Adipocyte (in vitro differentiated cells): Measurements from ENCODE around the gene FOXN1.

Experiments
- DNase-seq: peaks from one replicate; pipeline ENCODE4 v3.0.0-alpha.2; 2015; ENCODE audit warnings: low read depth
- H3K27me3 ChIP-seq: replicated peaks from 2 replicates; pipeline ENCODE4 v1.7.0; 2013; ENCODE audit warnings: mild to moderate bottlenecking, low read length, moderate library complexity; ENCODE audit not compliant: control insufficient read depth, insufficient read depth
- H3K36me3 ChIP-seq: 2 replicates; pipeline ENCODE4 v1.7.0; 2013; ENCODE audit warnings: low read length, mild to moderate bottlenecking, moderate library complexity; ENCODE audit not compliant: control insufficient read depth, insufficient read depth, severe bottlenecking
- H3K4me1 ChIP-seq: 2 replicates; pipeline ENCODE4 v1.7.0; 2013; ENCODE audit warnings: mild to moderate bottlenecking, low read length, moderate library complexity; ENCODE audit not compliant: control insufficient read depth, insufficient read depth
- H3K4me3 ChIP-seq: 2 replicates; pipeline ENCODE4 v1.7.0; 2013; ENCODE audit warnings: mild to moderate bottlenecking, low read length, moderate library complexity
- H3K9ac ChIP-seq: 2 replicates; pipeline ENCODE4 v1.7.0; 2013; ENCODE audit warnings: mild to moderate bottlenecking, low read length, moderate library complexity
- H3K9me3 ChIP-seq: 2 replicates; pipeline ENCODE4 v1.7.0; 2013; ENCODE audit warnings: mild to moderate bottlenecking, low read length, moderate library complexity; ENCODE audit not compliant: control insufficient read depth

Gene FOXN1

DNA sequence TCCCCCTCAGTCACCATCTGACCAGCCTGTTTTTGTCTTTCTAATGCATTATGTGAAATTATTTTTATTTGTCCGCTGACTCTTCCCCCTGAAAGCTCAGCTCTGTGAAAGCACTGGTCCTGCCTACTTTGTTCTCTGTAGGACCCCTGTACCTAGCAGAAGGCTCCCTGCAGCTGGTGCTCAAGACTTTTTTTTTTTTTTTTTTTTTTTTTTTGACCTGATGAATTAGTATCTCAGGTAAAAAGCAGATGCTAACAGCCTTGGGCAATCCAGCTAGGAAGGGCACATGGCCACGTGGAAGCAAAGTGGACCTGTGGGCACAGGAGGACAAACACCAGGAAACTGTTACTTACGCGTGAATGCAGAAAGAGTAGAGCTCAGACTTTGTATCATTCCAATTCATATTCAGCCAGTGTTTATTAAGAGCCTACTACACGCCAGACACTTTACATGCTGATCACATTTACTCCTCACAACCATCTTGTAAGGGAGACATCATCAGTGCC lies 46.9 kb downstream of the FOXN1 start:
- Histone ChIP-seq H3K4me1 (peaks cover 11% of the 10 kb centered on the region), H3K4me3 (peak overlapping the region; percentile 82), H3K27me3 (no peaks in the 10 kb centered on the region), H3K9ac (no peak overlapping the region), H3K9me3 (no peaks in the 10 kb centered on the region), H3K36me3 (peaks cover 49% of the 10 kb centered on the region)
- no peak for DNase-seq

DNA sequence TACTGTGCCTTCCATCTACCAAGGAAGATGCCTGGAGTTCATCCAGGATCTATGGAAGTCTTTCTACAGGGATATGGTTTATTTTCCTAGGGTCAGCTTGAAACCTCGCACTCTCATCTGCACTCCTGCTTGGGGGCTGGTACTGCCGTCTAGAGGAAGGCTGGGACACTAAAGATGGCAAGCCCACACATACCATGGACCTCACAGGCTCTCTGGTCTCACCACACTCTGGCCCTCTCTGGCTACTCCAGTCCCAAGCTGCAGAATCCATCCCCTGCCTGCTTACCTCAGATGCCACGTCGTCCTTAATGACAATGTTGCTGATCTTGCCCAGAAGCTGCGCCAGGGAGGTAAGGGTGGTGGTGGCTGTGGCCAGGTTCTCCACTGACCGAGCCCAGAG lies 48.4 kb downstream of the FOXN1 start:
- Histone ChIP-seq H3K27me3 (no peaks in the 10 kb centered on the region), H3K9me3 (no peaks in the 10 kb centered on the region), H3K4me3 (no peak overlapping the region), H3K36me3 (peaks cover 57% of the 10 kb centered on the region), H3K9ac (no peak overlapping the region), H3K4me1 (peaks cover 11% of the 10 kb centered on the region)
- no peak for DNase-seq

DNA sequence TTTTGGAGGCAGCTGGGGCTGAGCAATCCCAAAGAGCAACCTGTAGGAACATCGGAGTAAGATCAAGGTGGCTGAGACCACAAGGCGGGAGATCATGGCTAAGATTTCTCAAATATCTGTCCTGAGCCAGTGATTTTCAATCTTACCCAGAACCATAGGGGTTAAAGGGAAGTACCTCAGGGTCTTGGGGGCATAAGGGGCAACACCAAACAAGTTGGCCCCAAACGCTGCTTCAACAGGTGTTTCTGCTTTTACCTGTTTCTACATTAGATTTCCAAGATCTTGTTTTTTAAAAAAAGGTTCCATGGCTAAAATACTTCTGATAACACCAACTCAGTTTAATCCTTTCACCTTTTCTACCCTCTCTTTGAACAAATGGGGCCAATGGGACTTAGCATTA lies 48.9 kb downstream of the FOXN1 start:
- Histone ChIP-seq H3K4me3 (no peak overlapping the region), H3K27me3 (no peaks in the 10 kb centered on the region), H3K4me1 (peaks cover 11% of the 10 kb centered on the region), H3K9me3 (no peaks in the 10 kb centered on the region), H3K36me3 (peaks cover 62% of the 10 kb centered on the region), H3K9ac (no peak overlapping the region)
- no peak for DNase-seq

DNA sequence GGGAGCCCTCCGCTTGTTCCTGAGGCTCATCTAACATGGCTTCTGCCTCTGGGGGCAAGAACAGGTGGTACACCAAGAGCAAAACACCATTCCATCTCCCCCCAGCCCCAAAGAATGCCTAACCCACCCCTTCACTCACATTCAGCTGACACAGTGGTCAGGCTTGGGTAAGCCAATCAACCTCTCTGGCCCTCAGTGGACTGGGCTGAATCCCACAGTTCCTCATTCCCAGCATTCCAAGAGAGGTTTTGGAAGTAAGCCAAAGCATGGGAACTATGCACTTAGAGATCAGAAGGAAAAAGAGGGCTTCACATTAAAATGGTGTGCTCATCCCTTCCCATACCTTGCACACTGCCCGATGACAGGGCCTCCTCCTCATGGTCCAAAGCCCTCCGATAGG lies 57.3 kb downstream of the FOXN1 start:
- no peaks in the 10 kb centered on the region for H3K27me3 ChIP-seq
- no peak overlapping the region for H3K9ac ChIP-seq
- no peak overlapping the region for H3K4me3 ChIP-seq
- peaks cover 8% of the 10 kb centered on the region for H3K4me1 ChIP-seq
- peaks cover 26% of the 10 kb centered on the region for H3K36me3 ChIP-seq
- H3K9me3 ChIP-seq = no peaks in the 10 kb centered on the region
- DNase-seq = no peak

DNA sequence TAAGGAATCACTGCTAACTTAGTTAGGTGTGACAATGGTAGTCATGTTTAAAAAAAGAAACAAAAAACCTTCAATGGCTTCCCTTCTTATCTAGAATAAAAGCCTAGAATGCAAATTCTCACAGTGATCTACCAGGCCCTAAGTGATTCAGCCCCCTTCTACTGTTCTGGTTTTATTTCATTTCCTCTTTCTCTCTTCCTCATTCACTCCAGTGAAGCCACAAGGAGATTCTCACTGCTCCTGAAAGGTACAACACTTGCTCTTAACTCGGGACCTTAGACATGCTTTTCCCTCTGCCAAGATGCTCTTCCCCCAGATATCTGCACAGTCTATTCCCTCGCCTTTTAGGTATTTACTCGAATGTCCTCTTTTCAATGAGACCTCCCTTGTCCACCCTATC lies 61.5 kb downstream of the FOXN1 start:
- DNase-seq = no peak
- no peak overlapping the region for H3K4me3 ChIP-seq
- H3K9me3 ChIP-seq = no peaks in the 10 kb centered on the region
- peaks cover 4% of the 10 kb centered on the region for H3K36me3 ChIP-seq
- no peaks in the 10 kb centered on the region for H3K27me3 ChIP-seq
- H3K4me1 ChIP-seq = peaks cover 24% of the 10 kb centered on the region
- H3K9ac ChIP-seq = no peak overlapping the region

DNA sequence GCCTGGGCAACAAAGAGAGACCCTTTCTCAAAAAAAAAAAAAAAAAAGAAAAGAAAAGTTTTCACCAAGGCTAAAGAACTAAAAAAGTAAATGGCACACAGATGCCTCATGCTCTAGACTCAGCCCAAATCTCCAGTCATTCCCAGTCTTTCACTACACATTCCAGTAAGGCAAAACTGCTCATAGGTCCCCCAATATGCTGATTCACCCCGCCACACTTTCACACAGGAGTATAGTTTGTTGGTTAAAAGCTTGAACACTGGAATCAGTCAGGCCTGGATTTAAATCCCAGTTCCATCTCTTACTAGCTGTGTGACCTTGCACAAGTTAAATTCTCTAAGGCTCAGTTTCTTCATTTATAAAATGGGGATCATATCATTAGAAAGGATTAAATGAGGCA lies 63.3 kb downstream of the FOXN1 start:
- Histone ChIP-seq H3K4me3 (no peak overlapping the region), H3K36me3 (peaks cover 4% of the 10 kb centered on the region), H3K27me3 (no peaks in the 10 kb centered on the region), H3K9ac (no peak overlapping the region), H3K4me1 (peaks cover 18% of the 10 kb centered on the region), H3K9me3 (no peaks in the 10 kb centered on the region)
- no peak for DNase-seq

DNA sequence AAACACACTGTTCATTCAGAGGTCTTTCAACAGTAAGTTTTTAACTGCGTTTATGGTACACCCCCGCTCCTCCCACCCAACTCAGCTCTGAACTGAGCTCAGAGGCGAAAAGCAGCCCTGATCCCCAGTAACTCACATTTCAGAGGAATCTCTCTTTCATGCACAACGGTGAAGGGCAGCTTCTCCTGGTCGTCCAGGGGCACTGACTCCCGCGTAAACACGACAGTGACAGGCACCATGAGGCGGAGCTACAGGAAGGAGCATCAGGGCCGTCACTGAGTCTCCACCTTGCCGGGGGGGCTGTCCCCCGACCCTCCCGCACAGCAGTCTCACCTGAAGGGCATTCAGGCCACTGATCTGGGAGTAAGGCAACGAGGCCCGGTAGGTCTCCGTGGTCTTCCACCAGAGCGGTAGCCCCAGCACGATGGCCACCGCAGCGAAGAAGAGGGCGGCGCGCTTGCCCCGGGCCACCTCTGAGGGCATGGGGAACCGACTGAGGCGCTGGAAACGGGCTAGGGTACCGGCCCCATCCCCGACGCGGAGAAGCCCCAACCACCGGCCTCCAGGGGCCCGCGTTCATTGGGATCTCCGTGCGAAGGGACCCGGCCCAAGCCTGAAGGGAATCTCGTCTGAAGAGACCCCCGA lies 64.7 kb downstream of the FOXN1 start:
- DNase-seq = peak; percentile 57
- Histone ChIP-seq H3K27me3 (no peaks in the 10 kb centered on the region), H3K36me3 (peaks cover 4% of the 10 kb centered on the region), H3K4me1 (peaks cover 18% of the 10 kb centered on the region), H3K9me3 (no peaks in the 10 kb centered on the region), H3K9ac (peak overlapping the region; percentile 90), H3K4me3 (peak overlapping the region; percentile 92)

DNA sequence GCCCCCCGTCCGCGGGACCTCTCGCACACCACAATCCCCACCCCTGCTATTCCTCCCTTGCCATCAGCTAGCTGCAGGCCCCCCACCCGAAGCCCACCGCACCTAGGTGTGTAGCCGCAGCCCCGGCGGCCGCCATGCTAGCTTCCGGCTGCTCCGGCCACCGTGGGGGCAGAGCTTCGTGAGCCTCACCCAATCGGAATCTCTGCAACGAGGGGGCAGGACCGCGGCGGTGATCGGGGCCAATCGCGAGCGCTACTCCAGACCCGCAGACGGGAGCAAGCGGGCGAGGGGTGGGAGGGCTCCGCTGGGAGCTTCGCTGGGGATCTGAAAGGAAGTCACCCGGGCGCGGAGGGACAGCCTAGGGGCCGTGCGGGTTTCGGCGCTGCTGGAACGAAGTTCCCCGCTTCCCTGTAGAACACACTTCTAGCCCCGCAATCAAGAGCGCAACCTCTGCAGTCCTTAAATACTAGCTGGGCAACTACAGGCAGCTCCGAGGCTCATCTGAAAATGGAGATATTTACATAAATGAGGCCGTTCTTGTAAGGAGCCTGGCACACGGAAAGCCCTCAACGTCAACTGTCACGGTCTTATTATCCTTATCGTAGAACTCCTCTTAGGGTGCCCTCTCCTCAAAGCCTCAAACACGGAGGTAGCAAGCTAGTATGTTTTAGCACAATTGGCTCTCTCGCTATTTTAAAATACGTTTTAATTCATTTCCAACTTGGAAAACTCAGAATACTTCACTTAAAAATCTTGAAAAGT lies 65.4 kb downstream of the FOXN1 start, which contains the start of gene PIGS:
PIGS (minus strand) TSS at position 164 of the 762 bp plus-strand sequence; CDS start at position 136, 28 bp downstream.
- DNase-seq = peak; percentile 98
- peaks cover 18% of the 10 kb centered on the region for H3K4me1 ChIP-seq
- peak within 1 kb of the TSS; percentile 92 for H3K4me3 ChIP-seq
- no peaks in the 10 kb centered on the region for H3K27me3 ChIP-seq
- H3K36me3 ChIP-seq = peaks cover 4% of the 10 kb centered on the region
- H3K9me3 ChIP-seq = no peaks in the 10 kb centered on the region
- peak within 1 kb of the TSS; percentile 90 for H3K9ac ChIP-seq

DNA sequence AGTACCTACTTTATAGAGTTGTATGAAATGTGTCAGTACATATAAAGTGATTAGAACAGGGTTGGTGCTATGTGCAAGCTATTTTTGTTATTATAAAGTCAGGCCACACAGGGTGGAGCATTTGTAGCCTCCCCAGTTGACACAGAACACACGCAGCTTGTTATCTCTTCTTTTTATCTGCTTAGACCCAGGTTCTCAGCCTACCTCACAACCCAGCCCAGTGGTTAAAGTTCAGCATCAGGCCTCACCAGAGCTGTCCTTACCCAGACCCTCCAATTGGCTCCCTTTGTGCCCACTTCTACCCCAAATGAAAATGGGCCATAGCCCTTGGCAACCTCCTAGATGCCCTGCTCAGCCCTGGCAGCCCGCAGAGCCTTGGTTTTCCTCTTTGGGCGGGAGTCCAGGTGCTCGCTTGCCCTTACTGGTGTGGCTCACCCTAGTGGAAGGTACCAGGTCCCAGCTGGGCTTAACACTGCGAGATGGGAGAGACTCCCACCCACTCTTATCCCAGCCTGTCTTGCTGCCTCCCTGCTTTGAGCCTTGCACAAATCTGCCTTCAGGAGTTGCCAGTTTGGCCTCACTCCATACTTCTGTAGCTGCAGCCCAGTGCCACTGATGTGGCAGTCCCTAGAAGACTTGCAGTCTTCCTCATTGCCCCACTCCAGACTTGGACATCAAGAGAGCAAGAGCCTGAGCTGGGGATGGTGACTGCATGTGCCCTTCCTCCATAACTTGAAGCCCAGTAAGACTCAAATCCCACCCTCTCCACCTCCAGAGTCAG lies 66.3 kb downstream of the FOXN1 start:
- peaks cover 25% of the 10 kb centered on the region for H3K4me1 ChIP-seq

DNA sequence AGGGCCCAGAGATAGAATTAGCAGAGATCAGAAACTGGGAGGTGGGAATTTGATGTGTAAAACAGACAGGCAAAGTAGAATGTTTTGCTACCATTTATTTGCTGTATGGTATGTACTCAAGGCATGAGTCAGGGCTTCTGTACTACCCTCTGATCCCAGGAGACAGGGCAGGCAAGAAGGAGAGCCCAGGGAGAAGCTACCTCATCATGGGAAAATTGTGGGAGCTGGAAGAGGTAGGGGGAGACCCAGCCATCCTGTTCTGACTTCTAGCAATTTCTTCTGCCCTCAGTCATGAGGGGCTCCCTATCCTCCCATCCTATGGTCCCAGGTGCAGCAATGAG lies 66.9 kb downstream of the FOXN1 start:
- Histone ChIP-seq H3K4me1 (peaks cover 25% of the 10 kb centered on the region), H3K9me3 (no peaks in the 10 kb centered on the region), H3K36me3 (no peaks in the 10 kb centered on the region), H3K9ac (no peak overlapping the region), H3K27me3 (no peaks in the 10 kb centered on the region), H3K4me3 (no peak overlapping the region)
- no peak for DNase-seq

More for the DNA sequence above, 66.3 kb downstream of the FOXN1 start:
- H3K27me3 ChIP-seq = no peaks in the 10 kb centered on the region
- H3K9me3 ChIP-seq = no peaks in the 10 kb centered on the region
- no peak for DNase-seq
- peak overlapping the region; percentile 90 for H3K9ac ChIP-seq
- H3K4me3 ChIP-seq = peak overlapping the region; percentile 92
- H3K36me3 ChIP-seq = peaks cover 4% of the 10 kb centered on the region

DNA sequence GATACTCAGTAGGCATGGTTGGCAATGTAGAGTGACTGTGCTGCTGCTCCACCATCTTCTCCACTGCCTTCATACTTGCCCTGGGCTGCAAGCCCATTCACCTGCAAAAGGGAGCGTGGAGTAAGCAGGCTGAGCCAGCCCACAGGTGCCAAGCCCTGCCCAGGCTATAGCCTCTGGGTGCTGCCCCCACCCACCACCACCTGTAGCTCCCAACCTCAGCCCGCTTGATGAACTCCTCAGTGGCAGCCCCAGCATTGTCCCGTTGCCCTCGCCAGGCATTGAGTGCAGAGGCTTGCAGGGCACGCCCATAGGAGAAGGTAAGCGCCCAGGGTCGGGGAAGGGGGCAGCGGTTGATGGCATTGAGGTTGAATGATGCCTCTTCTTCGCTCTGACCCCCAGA lies 67.4 kb downstream of the FOXN1 start:
- Histone ChIP-seq H3K9ac (no peak overlapping the region), H3K36me3 (peaks cover 2% of the 10 kb centered on the region), H3K9me3 (no peaks in the 10 kb centered on the region), H3K4me1 (peaks cover 25% of the 10 kb centered on the region), H3K4me3 (no peak overlapping the region), H3K27me3 (no peaks in the 10 kb centered on the region)
- DNase-seq = no peak
